H7 (cell line): ENCODE results near the gene SEMA6A. TPM values are rescaled to one million over a fixed set of nuclear protein-coding genes. Genes with fewer than 3 reads are reported as not detected.

Experiments used
- DNase-seq: peaks from one replicate; pipeline ENCODE4 v3.0.0; 2012
- H3K27me3 ChIP-seq: 2 replicates; pipeline ENCODE4 v1.6.0; 2011; ENCODE audit warnings: mild to moderate bottlenecking, low read length; ENCODE audit not compliant: control insufficient read depth, insufficient read depth
- H3K36me3 ChIP-seq: replicated peaks from 2 replicates; pipeline ENCODE4 v1.5.1; 2011; ENCODE audit warnings: low read length; ENCODE audit not compliant: control insufficient read depth, insufficient read depth
- H3K4me3 ChIP-seq: 2 replicates; pipeline ENCODE4 v1.5.1; 2011; ENCODE audit warnings: low read depth, mild to moderate bottlenecking, control low read depth, low read length, moderate library complexity; ENCODE audit not compliant: insufficient read depth
- total RNA-seq: library from RNA; depleted of rRNA; stranded (reverse); fragments of >200 nt; shearing (Covaris generic); gene quantifications from 2 replicates; pipeline ENCODE4 v1.2.3, GENCODE V29; 2014

SEMA6A gene
- total RNA-seq, 1 experiment from 2014 or later = 207 TPM

DNA sequence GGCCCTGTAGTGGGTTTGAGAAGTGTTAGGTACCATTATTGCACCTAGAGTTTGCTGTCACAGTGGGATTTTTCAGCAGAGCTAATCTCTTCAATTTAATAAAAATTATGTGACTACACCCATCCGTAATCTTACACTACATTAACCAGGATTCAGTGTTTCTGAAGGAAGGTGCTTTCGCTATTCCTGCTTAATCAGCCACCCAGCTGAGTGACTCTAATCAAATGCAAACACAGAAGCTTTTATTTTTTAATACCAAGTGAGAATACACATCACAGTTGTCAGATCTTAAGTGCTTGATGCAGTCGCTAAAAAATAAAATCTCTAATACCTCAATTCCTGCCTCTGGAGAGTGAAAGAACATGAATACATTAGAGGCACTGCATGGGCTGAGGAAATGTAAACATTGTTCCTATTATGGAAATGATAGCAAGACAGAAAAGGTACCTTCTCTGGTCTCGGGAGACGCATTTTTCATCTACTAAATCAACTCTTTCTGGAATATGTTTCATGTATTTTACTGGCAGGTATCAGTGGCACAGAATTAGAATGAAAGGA is 125.7 kb downstream of the SEMA6A start:
- Histone ChIP-seq H3K27me3 (no peaks in the 10 kb centered on the region), H3K4me3 (no peak overlapping the region), H3K36me3 (peaks cover 43% of the 10 kb centered on the region)
- no peak for DNase-seq

DNA sequence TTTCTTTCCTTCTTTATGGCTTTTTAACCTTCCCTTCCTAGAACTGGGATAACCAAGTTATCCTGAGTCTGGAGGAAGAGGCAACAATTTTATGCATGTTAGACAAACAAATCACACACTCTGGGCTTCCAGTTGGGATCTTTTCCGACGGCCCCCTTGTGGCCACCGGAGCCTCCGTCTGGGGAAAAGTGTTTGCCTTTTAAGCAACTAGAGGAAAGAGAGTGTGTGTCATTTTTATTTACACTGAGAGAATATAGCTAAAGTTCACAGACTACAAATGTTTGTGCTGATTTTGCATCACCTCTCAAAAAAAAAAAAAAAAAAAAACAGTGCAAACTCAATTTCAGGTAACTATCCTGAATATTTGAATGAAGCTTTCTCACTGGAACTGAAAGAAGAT is 126.2 kb downstream of the SEMA6A start:
- H3K36me3 ChIP-seq = peaks cover 43% of the 10 kb centered on the region
- no peak for DNase-seq

DNA sequence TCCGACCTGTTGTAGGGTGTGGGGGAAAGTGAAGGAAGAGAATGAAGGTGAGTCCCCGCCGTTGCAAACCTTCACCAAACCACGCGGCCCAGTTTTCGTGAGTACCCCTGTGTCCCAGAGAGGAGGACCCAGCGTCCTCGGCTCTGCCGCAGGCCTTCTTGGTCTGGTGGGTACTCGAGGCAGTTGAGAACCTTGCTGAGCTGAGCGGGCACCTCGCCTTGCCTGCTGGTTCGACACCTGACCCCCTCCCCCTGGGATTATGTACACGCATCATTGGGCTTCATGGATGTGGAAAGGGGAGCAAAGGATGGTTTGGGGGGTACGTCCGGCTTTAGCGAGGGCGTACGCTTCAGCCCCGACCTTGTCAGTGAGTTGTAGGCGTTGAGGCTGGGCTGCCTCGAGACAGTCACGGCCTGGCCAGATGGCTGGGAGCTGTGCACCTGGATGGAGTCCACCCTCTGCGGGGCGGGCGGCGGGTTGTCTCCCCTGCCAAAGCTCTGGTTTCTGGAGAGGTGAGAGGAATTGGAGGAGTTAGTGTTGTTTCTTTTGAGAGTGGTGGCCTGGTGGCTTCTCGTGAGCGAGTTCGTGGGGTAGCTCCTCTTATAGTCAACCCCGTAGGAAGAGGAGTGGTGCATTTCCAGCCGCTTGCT is 128.1 kb downstream of the SEMA6A start:
- Histone ChIP-seq H3K27me3 (no peaks in the 10 kb centered on the region), H3K4me3 (no peak overlapping the region), H3K36me3 (peaks cover 37% of the 10 kb centered on the region)
- no peak for DNase-seq

More for the DNA sequence above, 126.2 kb downstream of the SEMA6A start:
- no peak overlapping the region for H3K4me3 ChIP-seq
- no peaks in the 10 kb centered on the region for H3K27me3 ChIP-seq

DNA sequence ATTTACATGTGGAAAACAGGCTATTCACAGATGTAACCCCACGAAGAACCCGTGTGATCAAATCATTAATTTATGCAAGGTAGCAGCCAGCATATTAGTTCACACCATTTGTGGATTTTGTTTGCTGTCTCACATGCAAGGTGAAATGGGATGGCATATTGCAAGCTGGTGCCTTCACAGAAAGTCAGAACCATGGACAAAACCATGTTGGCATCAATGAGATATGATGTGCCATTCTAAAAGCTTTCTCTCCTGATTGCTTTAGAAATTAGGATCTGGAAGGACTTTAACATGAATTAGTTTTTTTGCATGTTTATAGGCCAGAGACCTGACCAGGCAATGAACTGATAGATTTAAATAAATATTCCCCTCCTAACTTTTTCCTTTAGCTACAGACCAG is 129.3 kb downstream of the SEMA6A start:
- no peak for DNase-seq
- Histone ChIP-seq H3K4me3 (no peak overlapping the region), H3K36me3 (peaks cover 33% of the 10 kb centered on the region), H3K27me3 (no peaks in the 10 kb centered on the region)

DNA sequence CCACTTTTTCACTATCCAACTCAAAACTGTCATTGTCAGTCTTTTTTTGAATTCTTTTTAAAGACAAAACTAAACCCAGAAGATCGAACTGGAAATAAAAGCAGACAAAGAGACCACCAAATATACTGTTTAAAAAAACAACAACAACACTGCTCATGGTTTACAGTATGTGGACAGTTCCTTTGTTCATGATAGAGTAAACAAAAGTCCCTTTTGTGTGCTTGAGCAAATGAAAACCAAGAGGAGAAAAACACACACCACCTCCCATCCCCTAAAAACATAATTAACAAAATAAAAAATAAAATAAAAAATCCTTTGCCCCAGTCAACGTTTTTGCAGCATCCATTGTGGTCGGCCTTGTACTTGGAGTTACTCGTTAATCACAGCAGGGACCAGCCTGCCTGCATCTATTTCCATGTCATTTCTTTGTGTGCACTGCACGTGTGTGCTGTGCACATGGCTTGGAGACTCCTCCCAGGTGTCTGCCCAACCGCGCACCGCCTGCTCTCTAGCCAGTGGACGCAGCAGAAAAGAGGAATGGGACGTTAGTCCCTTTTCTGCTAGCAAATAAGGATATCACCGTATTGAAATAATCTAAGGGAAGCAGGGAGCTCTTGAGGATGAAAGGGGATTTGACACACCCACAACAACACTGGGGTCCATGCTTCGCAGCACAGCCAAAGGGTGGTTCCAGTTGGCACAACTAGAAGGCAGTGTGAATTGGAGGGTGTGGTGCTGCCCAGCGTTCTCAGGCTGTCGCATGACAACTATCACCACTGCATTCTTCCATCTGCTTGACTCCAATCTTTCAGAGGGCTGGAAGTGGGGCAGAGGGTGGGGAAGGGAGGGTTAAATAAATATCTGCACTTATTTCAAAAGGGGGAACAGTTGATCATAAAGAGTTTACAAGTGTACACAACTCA is 130.0 kb downstream of the SEMA6A start:
- Histone ChIP-seq H3K36me3 (peaks cover 33% of the 10 kb centered on the region), H3K4me3 (no peak overlapping the region), H3K27me3 (no peaks in the 10 kb centered on the region)
- DNase-seq = no peak

DNA sequence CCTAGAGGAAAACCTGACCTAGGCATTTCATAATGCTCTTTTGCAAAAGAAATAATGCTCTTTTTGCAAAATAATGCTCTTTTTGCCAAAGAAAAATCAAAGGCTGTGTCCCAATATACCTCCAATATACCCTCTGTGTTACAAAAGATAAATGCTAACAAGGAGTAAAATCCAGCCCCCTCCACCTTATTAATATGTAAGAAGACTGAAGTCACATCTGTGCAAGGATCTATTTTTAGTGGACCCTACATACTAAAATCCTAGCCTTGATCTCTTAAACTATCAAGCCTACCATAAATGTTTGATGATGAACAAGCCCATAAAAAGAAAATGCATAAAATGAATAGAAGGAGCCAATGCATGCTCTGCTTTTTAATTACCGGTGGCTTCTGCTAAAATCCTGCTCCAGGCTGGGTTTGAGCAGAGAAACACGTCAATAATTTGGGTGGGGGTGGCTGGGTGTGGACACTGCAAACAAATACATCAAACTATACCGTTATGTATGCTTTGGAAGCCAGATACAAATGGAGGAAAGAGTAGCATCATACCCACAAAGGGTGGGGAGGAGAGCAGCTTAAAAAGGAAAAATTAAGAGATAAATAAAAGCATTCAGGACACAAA is 131.6 kb downstream of the SEMA6A start:
- Histone ChIP-seq H3K27me3 (no peaks in the 10 kb centered on the region), H3K4me3 (no peak overlapping the region), H3K36me3 (peaks cover 23% of the 10 kb centered on the region)
- DNase-seq = no peak

DNA sequence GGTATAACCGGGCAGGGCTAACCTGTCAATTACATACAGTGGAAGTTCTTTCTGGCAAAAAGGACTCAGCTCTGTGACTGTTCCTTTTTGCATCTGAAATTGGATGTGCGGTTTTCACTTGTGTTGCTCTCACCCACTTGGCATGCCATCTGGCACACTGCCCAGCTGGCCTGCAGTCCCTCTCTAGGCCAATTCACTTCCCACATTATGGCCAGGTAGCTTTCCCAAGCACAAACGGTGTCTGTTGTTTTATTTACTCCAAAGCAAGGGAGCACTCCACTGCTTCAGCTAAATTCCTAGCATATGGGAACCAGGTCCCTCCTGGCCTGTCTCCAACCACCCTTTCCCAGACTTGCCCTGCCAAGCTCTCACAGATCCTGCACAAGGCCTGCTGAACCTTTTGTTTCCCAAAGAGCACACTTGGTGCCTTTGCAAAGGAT is 132.5 kb downstream of the SEMA6A start:
- H3K27me3 ChIP-seq = no peaks in the 10 kb centered on the region
- DNase-seq = no peak
- no peak overlapping the region for H3K4me3 ChIP-seq
- peaks cover 17% of the 10 kb centered on the region for H3K36me3 ChIP-seq

DNA sequence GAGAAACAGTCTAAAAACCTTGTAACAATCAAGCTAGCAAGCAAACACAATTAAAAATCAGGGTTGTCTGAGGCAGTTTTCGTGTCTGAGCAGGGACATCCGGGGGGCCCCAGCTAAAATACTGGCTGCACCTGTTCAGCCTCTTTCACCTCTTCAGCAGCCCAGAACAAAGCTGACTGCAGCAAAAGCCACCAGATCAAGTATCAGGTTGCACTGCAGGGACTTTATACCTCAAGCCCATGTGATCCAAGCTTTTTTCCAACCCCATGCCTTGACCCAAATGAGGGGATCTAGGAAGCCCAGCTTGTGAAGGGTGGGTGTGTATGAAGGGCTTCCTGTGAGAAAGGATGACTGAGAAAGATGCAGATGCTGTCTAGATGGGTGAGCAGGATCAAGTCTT is 133.4 kb downstream of the SEMA6A start:
- H3K27me3 ChIP-seq = no peaks in the 10 kb centered on the region
- peaks cover 8% of the 10 kb centered on the region for H3K36me3 ChIP-seq
- no peak overlapping the region for H3K4me3 ChIP-seq
- DNase-seq = no peak

DNA sequence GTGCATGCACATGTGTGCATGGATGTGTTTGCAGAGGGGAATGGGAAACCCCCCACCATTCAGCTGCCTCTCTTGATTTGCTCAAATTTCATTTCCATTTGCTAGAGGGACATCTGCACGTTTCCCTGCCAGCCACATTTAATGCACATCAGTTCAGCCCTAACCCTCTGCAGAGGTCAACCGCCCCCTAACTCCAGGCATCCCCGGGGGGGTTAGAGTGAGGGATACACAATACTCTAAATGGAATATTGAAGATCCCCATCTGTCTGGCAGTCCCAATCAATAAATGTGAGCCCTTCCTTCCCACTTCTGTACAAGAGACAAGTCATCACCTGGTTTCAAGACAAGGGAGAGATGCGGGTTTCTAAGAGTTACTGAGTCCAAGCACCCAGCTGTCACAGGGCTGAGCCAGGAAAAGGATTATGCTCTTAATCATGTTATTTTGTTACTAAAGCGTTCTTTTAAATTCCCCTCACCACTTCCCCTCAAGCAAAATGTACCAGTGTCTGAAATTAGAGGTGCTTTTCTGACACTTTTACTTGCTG is 134.1 kb downstream of the SEMA6A start:
- H3K4me3 ChIP-seq = no peak overlapping the region

DNA sequence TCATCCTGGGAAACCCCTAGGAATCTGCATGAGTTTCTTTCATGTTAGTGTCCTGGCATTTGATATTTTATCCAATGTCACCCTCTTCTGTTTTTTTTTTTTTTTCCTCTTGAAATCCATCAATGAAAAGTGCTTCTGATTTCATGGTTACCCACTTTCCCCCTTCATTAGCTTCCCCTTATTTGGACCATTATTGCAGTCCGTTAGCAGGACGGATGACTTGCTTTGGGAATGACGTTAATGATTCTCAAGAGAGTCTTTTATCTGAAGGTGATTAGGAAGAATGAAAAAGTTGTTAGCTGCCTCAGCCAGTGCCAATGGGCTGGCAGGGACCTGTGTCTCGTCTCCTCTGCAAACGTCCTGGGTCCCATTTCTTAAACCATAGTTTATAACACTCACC is 134.7 kb downstream of the SEMA6A start:
- no peaks in the 10 kb centered on the region for H3K27me3 ChIP-seq
- no peak for DNase-seq
- no peak overlapping the region for H3K4me3 ChIP-seq
- peaks cover 3% of the 10 kb centered on the region for H3K36me3 ChIP-seq

More for the DNA sequence above, 134.1 kb downstream of the SEMA6A start:
- Histone ChIP-seq H3K27me3 (no peaks in the 10 kb centered on the region), H3K36me3 (peaks cover 4% of the 10 kb centered on the region)
- no peak for DNase-seq

DNA sequence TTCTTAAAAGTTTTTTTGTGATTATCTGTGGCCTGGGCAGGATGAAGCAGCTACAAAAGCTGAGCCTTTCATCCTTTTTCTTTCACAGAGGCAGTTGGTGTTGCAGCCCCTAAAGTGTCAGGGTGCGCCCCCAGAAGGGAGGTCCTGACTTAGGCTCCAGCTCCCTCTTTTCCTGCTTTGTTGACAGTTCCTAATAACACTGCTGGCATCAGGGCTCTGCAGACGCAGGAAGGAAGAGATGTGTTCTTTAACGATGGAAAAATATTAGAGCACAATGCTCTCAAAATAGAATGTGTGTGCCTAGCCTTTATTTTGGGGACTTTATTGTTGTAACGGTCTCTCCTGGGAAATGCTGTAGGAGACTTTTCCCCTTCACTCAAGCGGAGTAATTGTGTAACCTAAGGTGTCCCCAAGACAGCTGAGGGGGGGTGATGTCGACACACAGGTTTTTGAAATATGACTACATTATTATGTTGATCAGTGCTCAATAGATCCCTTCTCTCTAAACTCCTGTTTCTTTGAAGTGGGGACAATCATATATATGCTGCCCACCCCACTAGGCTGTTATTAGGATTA is 135.6 kb downstream of the SEMA6A start:
- no peak overlapping the region for H3K4me3 ChIP-seq
- no peaks in the 10 kb centered on the region for H3K36me3 ChIP-seq
- DNase-seq = no peak
- H3K27me3 ChIP-seq = no peaks in the 10 kb centered on the region

DNA sequence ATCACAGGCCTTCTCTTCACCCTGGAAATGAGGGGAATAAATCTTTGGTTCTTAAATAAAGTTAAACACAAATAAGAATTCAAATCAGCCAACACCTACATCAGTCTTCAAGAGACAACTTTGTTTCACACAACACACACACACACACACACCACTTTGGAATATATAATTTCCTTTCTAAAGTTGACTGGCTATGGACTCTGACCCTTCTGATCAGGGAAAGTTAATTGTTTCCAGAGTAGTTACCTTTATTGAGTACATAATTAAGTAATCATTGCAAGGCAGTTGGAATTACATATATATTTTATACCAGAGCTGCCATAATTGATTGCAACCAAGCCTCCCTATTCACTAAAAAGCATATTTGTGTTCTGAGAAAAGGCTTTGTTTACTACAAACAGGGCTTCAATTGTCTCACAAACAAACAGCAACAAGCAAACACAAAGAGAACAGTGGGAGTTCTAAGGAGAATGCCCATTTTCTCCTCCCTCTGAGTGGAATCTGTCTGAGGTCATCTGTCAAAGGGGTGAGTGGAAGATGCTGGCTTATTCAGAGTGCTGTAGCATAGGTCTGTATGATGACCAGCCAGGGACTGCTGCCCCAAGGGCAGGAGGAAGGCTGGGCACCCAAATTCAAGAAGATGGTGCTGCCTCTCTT is 136.6 kb downstream of the SEMA6A start:
- peak; percentile 55 for DNase-seq

DNA sequence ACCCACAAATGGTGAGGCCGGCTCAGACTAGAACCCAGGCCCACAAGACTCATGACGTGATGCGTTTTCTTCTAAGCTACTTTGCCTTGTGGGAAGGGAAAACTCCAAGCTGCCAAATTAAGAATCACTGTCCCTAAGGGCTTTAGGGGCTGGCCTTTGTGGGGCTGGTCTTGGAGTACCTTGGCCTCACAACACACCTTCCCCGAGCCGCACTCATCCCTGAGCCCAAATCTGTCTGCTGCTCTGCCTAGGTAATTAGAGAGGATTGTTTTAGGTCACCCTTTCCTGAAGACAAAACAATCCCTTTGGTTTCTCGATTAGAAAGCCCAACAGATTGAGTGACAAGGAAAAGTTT is 137.3 kb downstream of the SEMA6A start:
- no peak for DNase-seq
- H3K4me3 ChIP-seq = no peak overlapping the region
- H3K36me3 ChIP-seq = no peaks in the 10 kb centered on the region
- H3K27me3 ChIP-seq = no peaks in the 10 kb centered on the region

More for the DNA sequence above, 136.6 kb downstream of the SEMA6A start:
- Histone ChIP-seq H3K4me3 (no peak overlapping the region), H3K27me3 (no peaks in the 10 kb centered on the region), H3K36me3 (no peaks in the 10 kb centered on the region)
